Measurements from ENCODE around the gene TERT.

- TF ChIP-seq POLR2A (IDR thresholded peaks at IDR 0.05): no peak
- no peak for TF ChIP-seq CTCF (IDR thresholded peaks at IDR 0.05)
- TF ChIP-seq POLR2AphosphoS5 (IDR thresholded peaks at IDR 0.05): no peak
These were observed 28.1 kb downstream of the TERT start for GRCh38 chr5:1266791-1267190.
